Lower lobe of right lung (tissue), 2 donors: ENCODE measurements around the gene CYFIP1. TPM values are rescaled to one million over a fixed set of nuclear protein-coding genes. Genes with fewer than 3 reads are reported as not detected.
A peak's percentile ranks its signal among the peaks of the same experiment; 100 is the strongest.

ENCODE experiments used
- ATAC-seq, 2 donors: fragments of 200-7000 bp; cut with Tn5 transposase; one replicate each; pipeline ENCODE4 v1.9.1; 2020 to 2022; ENCODE audit warnings: mild to moderate bottlenecking in 2 of 2, moderate library complexity in 2 of 2
- DNase-seq: peaks from one replicate; pipeline ENCODE4 v3.0.0-alpha.2; 2020
- H3K27ac ChIP-seq: fragments of 200-600 bp; one replicate; pipeline ENCODE4 v1.8.0; 2022
- H3K27me3 ChIP-seq: fragments of 200-600 bp; one replicate; pipeline ENCODE4 v1.8.0; 2022; ENCODE audit warnings: low read depth
- H3K36me3 ChIP-seq: fragments of 200-600 bp; one replicate; pipeline ENCODE4 v1.8.0; 2022; ENCODE audit warnings: mild to moderate bottlenecking
- H3K4me1 ChIP-seq: fragments of 200-600 bp; one replicate; pipeline ENCODE4 v1.8.0; 2022
- H3K4me3 ChIP-seq: fragments of 200-600 bp; one replicate; pipeline ENCODE4 v1.8.0; 2022; ENCODE audit warnings: mild to moderate bottlenecking
- H3K9me3 ChIP-seq: fragments of 200-600 bp; one replicate; pipeline ENCODE4 v1.8.0; 2022
- CTCF ChIP-seq: fragments of 200-600 bp; IDR thresholded peaks from one replicate; pipeline ENCODE4 v1.8.0; 2022; ENCODE audit warnings: antibody characterized with exemption, mild to moderate bottlenecking
- intact Hi-C: fragments of 100-400 bp; cut with DNase I; formaldehyde crosslinking; loops from one replicate; pipeline ENCODE4 v1.11.0; 2022
- total RNA-seq: library from RNA; stranded (reverse); fragmentation: NEBNext Ultra II Directional; extraction: Animal tissue kit (Norgen Biotek cat#: 25700); gene quantifications from one replicate; pipeline ENCODE4 v1.2.1, GENCODE V29; 2021
- donor health status: DM: no; HTN: yes; CAD: no; lungs with severe emphysema.

CYFIP1 gene
- total RNA-seq, 1 donor from 2014 or later: 153 TPM

- no peak for DNase-seq
- no peak overlapping the region for H3K27ac ChIP-seq
- H3K27me3 ChIP-seq: no peaks in the 10 kb centered on the region
- H3K4me3 ChIP-seq: no peak overlapping the region
- TF ChIP-seq CTCF: no peak
- no peak for ATAC-seq
- intact Hi-C loops: no loop called here
- no peaks in the 10 kb centered on the region for H3K9me3 ChIP-seq
- H3K4me1 ChIP-seq: no peaks in the 10 kb centered on the region
- peaks cover 86% of the 10 kb centered on the region for H3K36me3 ChIP-seq
These were observed 48.2 kb downstream of the CYFIP1 start for GRCh38 chr15:22931784-22932536.

DNA sequence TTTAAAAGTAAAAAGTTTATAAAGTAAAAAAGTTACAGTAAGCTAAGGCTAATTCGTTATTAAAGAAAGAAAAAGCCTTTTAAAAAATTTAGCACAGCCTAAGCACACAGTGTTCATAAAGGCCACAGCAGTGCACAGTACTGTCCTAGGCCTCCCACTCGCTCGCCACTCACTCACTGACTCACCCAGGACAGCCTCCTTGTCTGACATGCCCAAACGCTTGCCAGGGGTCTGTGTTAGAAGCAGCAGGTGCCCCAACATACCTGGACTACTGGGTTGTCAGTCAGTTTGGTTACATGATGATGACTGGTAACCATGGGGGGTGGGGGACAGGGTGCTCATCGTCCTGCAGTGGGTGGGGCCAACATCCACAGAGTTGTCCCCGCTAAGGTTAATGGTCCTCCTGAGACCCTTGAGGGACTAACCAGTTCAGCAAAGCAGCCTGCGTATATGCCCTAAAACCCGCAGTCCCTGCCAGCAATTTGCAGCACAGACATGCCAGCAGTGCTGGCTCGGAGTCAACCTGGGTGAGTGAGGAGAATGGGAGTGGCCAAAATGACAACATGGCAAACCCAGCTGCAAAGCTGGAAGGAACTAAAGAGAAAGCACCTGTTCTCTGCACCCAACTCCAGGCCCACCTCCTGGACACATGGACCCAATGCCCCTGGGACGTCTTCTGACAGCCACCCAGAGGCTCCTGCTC, 49.2 kb downstream of the CYFIP1 start:
- Histone ChIP-seq H3K27me3 (no peaks in the 10 kb centered on the region), H3K4me3 (no peak overlapping the region), H3K27ac (no peak overlapping the region), H3K9me3 (no peaks in the 10 kb centered on the region), H3K4me1 (no peaks in the 10 kb centered on the region), H3K36me3 (peaks cover 81% of the 10 kb centered on the region)
- peak; percentile 62 to 63 for ATAC-seq
- intact Hi-C loops: no loop called here
- DNase-seq: no peak
- TF ChIP-seq CTCF: no peak

DNA sequence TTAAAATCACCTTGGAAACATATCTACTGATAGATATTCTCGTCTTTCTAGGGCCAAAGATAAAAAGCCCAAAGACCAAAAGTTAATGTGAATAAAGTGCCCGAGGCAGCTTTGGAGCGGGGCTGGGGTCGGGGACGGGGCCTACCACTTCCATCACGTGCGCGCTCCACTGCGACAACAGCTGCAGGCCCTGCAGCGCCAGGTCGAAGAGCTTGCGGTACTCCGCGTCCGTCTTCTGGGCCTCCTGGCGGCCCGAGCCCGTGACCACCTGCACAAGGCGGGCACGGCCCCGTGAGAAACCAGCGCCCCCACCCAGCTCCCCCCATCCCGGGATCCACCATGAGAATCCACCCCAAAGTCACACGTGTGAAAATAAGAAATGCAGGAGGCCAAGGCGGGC, 52.4 kb downstream of the CYFIP1 start:
- Histone ChIP-seq H3K4me1 (no peaks in the 10 kb centered on the region), H3K27ac (no peak overlapping the region), H3K27me3 (no peaks in the 10 kb centered on the region), H3K4me3 (no peak overlapping the region), H3K36me3 (peaks cover 85% of the 10 kb centered on the region), H3K9me3 (no peaks in the 10 kb centered on the region)
- ATAC-seq (no peak), DNase-seq (no peak)
- intact Hi-C loops: no loop called here
- TF ChIP-seq CTCF: no peak

- H3K27me3 ChIP-seq: no peaks in the 10 kb centered on the region
- TF ChIP-seq CTCF: no peak
- DNase-seq: no peak
- H3K4me1 ChIP-seq: no peaks in the 10 kb centered on the region
- H3K27ac ChIP-seq: no peak overlapping the region
- no peak overlapping the region for H3K4me3 ChIP-seq
- H3K9me3 ChIP-seq: no peaks in the 10 kb centered on the region
- no peak for ATAC-seq
- intact Hi-C loops: no loop called here
- H3K36me3 ChIP-seq: peaks cover 82% of the 10 kb centered on the region
These were observed 54.3 kb downstream of the CYFIP1 start for GRCh38 chr15:22925875-22926274.

DNA sequence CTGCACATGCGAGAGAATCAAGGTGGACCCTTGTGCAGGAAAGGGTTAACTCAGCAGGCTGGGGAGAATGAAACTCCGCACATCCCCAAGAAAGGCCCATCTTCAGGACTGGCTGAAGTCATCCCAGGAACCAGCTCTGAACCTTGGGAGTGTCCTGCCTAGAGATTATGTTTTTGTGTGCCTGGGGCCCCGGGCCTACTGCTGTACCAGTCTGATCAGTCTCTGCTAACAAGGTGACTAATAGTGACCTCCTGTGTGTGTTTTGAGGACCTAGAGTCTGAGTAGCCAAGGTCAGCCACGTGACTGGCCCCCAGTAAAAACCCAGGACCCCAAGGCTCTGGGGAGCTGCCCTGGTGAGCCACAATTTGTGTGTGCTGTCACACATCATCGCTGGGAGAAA, 58.2 kb downstream of the CYFIP1 start:
- Histone ChIP-seq H3K4me3 (no peak overlapping the region), H3K9me3 (no peaks in the 10 kb centered on the region), H3K36me3 (peaks cover 79% of the 10 kb centered on the region), H3K27me3 (no peaks in the 10 kb centered on the region), H3K4me1 (no peaks in the 10 kb centered on the region), H3K27ac (no peak overlapping the region)
- no peak for DNase-seq
- TF ChIP-seq CTCF: no peak
- peak in 1 of 2 donors; percentile 29 for ATAC-seq
- intact Hi-C loops: no loop called here
